HG03280 (cell line): ENCODE data around the gene TRIB2.
A peak's percentile ranks its signal among the peaks of the same experiment; 100 is the strongest.
"Not testable (repeated sequence)": the region's sequence is repeated elsewhere in the genome, so short reads cannot be mapped to it uniquely, and the experiment has no call there.

ENCODE experiments used
- ATAC-seq: cut with Tn5 transposase; IDR thresholded peaks from one replicate; pipeline ENCODE4 v1.9.1; 2021; ENCODE audit warnings: mild to moderate bottlenecking, moderate library complexity; ENCODE audit not compliant: unreplicated experiment

TRIB2 gene

GRCh38 chr2:12716282-12717190, at the start of gene TRIB2:
TSS of gene TRIB2 (plus strand) at chr2:12716936. CDS start at chr2:12718308, 1,372 bp downstream.
- ATAC-seq: peak; percentile 61

- no peak for ATAC-seq
Observed at GRCh38 chr2:12669036-12669435, 47.7 kb upstream of the TRIB2 start.

GRCh38 chr2:12672711-12673315, 43.9 kb upstream of the TRIB2 start:
- no peak for ATAC-seq

GRCh38 chr2:12674644-12675328, 42.0 kb upstream of the TRIB2 start:
- ATAC-seq: no peak

GRCh38 chr2:12675352-12675795, 41.4 kb upstream of the TRIB2 start:
- ATAC-seq: no peak

GRCh38 chr2:12675801-12676200, 40.9 kb upstream of the TRIB2 start:
- no peak for ATAC-seq

GRCh38 chr2:12676771-12677170, 40.0 kb upstream of the TRIB2 start:
- ATAC-seq: no peak

GRCh38 chr2:12678186-12678585, 38.5 kb upstream of the TRIB2 start:
- ATAC-seq: no peak

- no peak for ATAC-seq
Observed at GRCh38 chr2:12679550-12680072, 37.1 kb upstream of the TRIB2 start.

- ATAC-seq: not testable (repeated sequence)
Observed at GRCh38 chr2:12680115-12680514, 36.6 kb upstream of the TRIB2 start.

GRCh38 chr2:12682017-12682416, 34.7 kb upstream of the TRIB2 start:
- ATAC-seq: no peak

- ATAC-seq: no peak
Observed at GRCh38 chr2:12683457-12684100, 33.2 kb upstream of the TRIB2 start.

GRCh38 chr2:12684471-12684936, 32.2 kb upstream of the TRIB2 start:
- no peak for ATAC-seq

- ATAC-seq: no peak
Observed at GRCh38 chr2:12685145-12685544, 31.6 kb upstream of the TRIB2 start.

GRCh38 chr2:12685956-12686355, 30.8 kb upstream of the TRIB2 start:
- ATAC-seq: no peak

- no peak for ATAC-seq
Observed at GRCh38 chr2:12686708-12687283, 29.9 kb upstream of the TRIB2 start.

GRCh38 chr2:12688091-12688490, 28.6 kb upstream of the TRIB2 start:
- ATAC-seq: no peak

- ATAC-seq: no peak
Observed at GRCh38 chr2:12688893-12689292, 27.8 kb upstream of the TRIB2 start.

GRCh38 chr2:12693509-12693908, 23.2 kb upstream of the TRIB2 start:
- no peak for ATAC-seq

GRCh38 chr2:12694990-12695774, 21.6 kb upstream of the TRIB2 start:
- peak; percentile 70 for ATAC-seq
